NCI-H774 (cell line): ENCODE measurements around the gene HAGHL.

Experiments
- DNase-seq: peaks from one replicate; lab custom pipeline; 2025; lab: John Stamatoyannopoulos, UW

Gene HAGHL

DNA sequence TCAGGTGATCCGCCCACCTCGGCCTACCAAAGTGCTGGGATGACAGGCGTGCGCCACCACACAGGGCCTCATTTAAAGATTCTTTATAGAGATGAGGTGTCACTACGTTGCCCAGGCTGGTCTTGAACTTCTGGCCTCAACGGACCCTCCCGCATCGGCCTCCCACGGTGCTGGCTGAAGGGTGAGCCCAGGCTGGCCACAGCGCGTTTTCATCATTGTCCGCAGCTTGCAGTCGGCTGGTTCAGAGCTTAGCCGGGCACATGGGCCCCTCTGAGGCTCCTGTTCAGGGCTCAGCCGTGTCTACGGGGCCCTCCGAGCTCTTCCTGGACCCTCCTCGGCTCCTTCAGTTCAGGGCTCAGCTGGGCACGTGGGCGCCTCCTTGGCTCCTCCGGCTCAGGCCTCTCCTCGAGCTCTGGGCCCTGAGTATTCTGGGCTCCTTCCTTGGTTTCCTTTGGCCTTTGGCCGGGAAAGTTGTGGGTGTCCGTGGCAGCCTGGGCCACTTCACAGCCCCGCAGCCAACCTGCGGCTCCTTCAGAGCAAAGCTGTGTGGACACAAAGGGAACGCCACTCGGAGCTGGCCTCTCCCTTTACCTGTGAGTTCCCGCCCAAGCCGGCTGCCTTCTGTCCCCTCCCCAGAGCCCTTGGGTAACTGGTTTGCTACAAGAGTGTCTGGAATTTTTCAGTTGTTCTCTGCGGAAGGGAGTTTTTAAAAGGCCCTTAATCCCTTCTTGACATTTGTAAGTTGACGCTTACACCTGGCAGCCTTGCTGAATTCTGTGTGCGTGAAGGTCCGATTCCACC lies 32.4 kb downstream of the HAGHL start:
- DNase-seq: no peak

DNA sequence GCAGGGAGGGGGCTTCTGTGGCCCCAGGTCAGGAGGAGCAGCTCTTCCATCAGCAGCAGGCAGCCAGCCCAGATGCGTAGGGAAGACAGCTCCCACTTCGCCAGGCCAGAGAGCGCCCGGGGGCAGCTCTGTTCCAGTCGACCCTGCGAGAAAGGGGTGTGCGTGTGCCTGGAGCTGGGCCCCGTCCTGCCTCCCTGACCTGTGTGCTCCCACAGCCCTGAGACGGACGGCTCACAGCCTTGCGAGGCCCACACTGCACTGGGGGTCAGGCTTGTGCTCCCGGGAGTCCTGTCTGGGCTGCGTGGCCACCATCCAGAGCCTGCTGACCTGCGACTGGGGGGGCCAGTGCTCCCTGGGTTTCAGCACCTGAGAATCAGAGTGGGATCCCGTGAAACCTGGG lies 33.2 kb downstream of the HAGHL start:
- DNase-seq: no peak

GRCh38 chr16:760545-761343 lies 33.8 kb downstream of the HAGHL start, which contains the start of gene MSLN:
MSLN (plus strand) TSS chr16:760734; CDS start chr16:762681, 1,947 bp downstream.
- no peak for DNase-seq

- DNase-seq: no peak
These were observed 35.0 kb downstream of the HAGHL start for GRCh38 chr16:761625-762513.

DNA sequence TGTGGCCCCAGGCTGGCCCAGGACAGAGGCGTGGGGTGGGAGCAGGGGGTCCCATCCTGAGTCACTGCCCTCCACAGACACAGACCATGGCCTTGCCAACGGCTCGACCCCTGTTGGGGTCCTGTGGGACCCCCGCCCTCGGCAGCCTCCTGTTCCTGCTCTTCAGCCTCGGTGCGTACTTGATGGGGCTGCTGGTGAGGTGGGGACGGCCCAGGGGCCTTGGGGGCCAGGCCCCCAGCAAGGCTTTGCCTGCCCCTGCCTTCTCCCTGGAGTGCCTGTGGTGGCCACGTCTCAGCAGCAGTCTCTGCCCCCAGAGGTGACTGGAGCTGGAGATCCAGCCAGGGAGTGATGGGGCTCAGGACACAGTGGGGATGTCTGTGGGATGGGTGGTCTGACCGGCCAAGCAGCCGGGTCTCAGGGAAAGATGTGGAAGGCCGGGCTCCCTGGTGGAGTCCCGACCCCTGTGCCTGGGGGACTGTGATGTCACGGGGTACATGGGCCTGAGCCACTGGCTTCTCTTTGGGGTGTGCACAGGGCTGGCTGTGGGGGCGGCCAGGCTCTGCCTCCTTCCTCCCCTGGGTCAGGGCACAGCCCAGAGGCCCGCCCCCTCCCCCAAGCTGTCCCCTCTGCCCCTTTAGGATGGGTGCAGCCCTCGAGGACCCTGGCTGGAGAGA lies 35.8 kb downstream of the HAGHL start:
- no peak for DNase-seq

GRCh38 chr16:763369-764183 lies 36.7 kb downstream of the HAGHL start:
- DNase-seq: no peak

DNA sequence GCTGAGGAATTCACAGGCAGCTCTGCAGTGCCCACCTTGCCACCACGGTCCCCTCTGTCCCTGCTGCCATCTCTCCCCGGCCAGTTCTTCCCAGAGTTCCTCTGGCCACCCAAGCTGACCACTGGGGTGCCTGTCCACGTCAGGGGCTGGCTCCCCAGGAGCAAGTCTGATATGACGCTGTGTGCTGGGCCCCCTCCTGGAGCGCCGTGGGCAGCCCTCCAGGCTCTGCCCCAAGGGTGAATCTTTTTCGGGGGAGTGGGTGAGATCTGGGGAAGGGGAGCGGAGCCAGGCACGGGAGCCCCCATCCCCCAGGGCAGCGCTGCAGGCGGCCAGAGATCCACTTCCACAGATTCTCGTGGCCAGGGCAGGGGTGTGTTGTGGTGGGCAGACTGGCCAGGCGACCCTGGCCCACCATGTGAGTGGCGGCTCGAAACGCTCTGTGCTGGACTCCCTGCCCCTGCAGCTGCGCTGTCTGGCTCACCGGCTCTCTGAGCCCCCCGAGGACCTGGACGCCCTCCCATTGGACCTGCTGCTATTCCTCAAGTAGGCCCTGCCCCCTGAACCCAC lies 37.4 kb downstream of the HAGHL start:
- DNase-seq: no peak

DNA sequence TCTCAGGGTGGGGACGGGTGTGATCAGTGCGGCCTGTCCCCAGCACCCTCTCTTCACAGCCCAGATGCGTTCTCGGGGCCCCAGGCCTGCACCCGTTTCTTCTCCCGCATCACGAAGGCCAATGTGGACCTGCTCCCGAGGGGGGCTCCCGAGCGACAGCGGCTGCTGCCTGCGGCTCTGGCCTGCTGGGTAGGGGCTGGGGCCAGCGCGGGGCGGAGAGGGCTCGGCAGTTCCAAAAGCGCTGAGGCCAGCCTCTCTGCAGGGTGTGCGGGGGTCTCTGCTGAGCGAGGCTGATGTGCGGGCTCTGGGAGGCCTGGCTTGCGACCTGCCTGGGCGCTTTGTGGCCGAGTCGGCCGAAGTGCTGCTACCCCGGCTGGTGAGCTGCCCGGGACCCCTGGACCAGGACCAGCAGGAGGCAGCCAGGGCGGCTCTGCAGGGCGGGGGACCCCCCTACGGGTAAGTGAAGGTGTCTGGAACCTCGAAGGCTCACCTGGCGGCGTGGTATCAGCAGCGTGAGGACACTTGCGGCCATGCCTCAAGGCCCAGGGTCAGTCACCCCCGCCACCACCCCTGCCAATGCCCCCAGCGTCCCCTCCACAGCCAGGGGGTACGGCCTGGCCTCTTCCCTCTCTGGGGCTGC lies 38.1 kb downstream of the HAGHL start:
- no peak for DNase-seq

DNA sequence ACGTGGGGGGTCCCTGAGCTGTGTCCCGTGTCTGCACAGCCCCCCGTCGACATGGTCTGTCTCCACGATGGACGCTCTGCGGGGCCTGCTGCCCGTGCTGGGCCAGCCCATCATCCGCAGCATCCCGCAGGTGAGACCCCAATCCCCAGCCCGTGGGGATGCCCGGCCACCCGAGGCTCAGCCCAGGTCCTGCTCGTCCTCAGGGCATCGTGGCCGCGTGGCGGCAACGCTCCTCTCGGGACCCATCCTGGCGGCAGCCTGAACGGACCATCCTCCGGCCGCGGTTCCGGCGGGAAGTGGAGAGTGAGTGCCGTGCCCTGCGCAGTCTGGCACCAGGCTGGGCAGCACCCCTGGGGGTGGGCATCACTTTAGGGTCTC lies 38.6 kb downstream of the HAGHL start:
- no peak for DNase-seq

DNA sequence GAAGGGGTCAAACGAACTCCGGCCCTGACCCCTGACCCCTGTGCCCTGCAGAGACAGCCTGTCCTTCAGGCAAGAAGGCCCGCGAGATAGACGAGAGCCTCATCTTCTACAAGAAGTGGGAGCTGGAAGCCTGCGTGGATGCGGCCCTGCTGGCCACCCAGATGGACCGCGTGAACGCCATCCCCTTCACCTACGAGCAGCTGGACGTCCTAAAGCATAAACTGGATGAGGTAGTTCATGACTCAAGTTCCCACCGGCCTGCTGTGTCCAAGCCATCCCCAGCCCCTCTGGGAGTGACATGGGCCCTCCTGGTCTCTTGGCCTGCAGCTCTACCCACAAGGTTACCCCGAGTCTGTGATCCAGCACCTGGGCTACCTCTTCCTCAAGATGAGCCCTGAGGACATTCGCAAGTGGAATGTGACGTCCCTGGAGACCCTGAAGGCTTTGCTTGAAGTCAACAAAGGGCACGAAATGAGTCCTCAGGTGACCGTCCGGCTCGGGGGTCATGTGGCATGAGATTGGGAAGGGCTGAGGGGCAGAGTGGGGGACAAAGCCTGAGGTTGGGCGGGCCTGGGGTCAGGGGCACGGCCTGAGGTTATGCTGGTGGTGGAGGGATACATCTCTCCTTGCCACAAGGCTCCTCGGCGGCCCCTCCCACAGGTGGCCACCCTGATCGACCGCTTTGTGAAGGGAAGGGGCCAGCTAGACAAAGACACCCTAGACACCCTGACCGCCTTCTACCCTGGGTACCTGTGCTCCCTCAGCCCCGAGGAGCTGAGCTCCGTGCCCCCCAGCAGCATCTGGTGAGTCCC lies 39.3 kb downstream of the HAGHL start:
- no peak for DNase-seq

- DNase-seq: no peak
These were observed 40.1 kb downstream of the HAGHL start for GRCh38 chr16:766820-767640.

DNA sequence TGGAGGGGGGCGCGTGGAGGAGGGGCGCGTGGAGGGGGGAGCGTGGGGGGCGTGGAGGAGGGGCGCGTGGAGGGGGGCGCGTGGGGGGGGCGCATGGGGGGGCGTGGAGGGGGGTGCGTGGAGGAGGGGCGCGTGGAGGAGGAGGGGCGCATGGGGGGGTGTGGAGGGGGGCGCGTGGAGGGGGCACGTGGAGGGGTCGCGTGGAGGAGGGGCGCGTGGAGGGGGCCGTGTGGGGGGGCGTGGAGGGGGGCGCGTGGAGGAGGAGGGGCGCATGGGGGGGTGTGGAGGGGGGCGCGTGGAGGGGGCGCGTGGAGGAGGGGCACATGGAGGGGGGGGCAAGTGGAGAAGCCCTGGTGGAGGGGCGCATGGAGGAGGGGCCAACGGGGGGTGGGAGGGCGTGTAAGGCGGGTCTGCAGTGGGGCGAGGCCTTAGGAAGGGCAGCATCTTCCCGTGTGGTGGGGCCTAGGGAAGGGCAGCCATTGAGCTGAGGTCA lies 40.9 kb downstream of the HAGHL start:
- DNase-seq: no peak

- no peak for DNase-seq
These were observed 41.5 kb downstream of the HAGHL start for GRCh38 chr16:768428-768827.

- DNase-seq: no peak
These were observed 42.4 kb downstream of the HAGHL start for GRCh38 chr16:769184-769784.

- DNase-seq: no peak
These were observed 43.0 kb downstream of the HAGHL start for GRCh38 chr16:769934-770333.

DNA sequence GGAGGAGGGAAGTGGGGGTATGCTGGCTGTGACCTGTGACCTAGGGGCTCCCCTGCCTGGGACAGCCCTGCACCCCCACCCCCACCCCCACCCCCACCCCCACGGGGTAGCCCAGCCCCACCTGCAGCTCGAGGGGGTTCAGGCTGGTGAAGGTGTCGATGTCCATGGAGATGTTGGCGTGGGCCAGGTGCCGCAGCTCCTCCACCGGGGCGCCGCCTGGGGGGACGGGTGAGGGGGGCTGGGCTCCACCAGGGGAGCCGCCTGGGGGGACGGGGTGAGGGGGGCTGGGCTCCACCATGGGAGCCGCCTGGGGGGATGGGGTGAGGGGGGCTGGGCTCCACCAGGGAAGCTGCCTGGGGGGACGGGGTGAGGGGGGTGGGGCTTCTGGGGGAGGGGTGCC lies 43.5 kb downstream of the HAGHL start:
- DNase-seq: no peak

DNA sequence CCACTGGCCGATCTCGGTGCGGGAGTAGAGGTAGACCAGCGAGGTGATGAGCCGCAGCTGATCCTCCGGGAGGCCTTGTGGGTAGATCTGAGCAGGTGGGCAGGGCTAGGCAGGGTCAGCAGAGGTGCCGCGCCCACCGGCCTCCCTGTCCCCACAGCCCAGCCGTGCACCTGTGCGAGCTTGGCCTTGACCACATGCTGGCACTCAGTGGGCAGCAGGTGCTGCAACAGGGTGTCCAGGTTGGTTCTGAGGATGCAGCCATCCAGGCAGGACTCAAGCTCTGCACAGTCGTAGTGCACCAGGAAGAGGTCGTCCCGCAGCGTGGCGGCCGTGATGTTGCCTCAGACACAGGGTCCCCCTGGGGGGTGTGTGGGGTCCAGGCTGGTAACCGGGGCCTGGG lies 46.1 kb downstream of the HAGHL start:
- no peak for DNase-seq
